GM18519 (cell line): ENCODE measurements around the gene KLHL25.

Experiments used
- ATAC-seq: cut with Tn5 transposase; IDR thresholded peaks from one replicate; pipeline ENCODE4 v1.9.1; 2021; ENCODE audit warnings: mild to moderate bottlenecking, moderate library complexity; ENCODE audit not compliant: unreplicated experiment, low FRiP score

Gene KLHL25

GRCh38 chr15:85778107-85778776, 16.5 kb downstream of the KLHL25 start:
- ATAC-seq = no peak

DNA sequence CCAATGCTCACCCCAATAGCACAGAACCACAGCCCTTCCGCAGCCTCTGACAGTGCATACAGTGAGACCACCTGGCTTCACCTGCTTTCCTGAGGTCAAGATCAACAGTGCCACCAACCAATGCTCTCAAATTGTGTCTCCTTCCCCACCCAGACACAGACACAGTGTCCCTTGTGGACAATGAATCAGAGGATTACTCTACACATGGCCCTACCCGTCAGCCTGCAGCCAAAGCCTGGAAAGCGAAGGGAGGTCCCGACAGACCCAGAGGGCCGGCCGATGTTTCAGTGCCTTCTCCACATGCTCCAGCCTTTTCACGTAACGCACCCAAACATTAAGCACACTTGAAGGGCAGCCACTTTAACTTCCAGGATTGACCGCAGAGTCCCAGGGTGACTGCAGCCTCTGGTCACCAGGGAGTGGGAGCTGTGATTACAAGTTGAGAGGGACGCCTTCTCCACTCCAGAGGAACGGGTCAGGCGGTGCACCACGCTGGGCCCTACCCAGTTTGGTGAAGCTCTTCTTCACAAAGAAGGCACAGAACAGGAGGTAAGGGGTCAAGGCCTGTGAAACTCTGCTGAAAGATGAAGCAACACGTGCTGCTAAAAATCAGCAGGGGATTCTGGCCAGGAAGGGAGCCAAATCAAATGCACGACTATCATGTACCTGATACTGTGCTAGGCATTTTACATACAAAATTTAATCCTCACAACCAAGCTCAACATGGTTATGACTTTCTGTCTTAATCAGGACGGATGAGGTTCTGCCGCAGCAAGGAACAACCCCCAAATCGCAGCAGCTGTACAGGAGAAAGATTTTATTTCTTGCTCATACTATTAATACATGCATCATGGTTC, 17.2 kb downstream of the KLHL25 start:
- ATAC-seq = no peak

DNA sequence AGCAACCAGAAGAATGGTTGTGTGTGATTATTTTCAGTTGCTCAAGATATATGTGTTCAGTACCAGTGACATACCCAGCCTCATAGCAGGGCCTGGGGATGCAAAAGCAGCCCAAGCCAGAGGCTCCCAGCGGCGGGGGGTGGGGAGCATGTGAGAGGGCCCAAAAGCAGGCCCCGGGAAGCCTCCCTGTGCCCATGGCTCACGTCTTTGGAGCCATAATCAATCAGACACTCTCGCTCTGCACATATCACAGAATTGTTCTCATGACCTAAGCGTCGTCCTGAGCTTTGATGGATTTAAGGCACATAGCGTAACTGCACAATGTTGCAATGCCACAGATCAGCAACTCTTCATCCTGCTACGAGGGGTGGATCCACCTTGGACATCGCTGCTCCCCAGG, 20.8 kb downstream of the KLHL25 start:
- ATAC-seq = no peak

DNA sequence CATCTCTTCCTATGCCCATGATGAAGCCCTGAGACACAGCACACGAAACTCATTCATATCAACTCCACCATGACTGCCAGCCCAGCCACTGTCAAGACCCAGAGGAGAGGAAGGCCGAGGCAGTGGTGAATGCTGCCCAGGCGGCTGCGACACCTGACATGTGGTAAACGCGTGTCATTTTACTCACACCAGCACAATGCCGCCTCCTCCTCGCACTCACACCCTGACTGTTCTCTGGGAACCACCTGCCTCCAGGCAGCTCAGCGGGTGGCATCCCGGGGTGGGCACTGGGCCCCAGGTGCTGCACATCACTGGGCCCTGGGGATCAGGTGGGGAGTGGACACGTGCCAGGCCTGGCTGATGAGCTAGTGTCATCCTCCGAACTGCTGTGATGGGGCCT, 21.5 kb downstream of the KLHL25 start:
- ATAC-seq = no peak

DNA sequence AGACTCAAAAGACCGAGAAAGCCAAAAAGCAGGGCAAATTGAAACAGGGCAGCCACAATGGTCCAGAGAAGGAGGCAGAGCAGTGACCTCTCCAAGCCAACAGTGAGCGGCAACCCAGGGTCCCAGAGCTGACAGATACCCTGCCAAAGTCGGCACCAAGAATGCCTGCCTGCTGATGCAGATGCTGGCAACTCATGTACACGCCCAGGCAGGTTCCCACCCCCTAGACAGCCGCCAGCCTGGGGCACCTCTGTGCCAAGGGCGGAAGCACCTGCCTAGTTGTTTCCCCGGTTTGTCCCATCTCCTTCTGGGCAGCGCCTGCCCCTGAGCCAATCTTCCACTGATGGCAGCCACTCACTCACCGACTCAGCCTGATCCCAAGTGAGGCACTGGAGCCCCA, 22.1 kb downstream of the KLHL25 start:
- no peak for ATAC-seq

DNA sequence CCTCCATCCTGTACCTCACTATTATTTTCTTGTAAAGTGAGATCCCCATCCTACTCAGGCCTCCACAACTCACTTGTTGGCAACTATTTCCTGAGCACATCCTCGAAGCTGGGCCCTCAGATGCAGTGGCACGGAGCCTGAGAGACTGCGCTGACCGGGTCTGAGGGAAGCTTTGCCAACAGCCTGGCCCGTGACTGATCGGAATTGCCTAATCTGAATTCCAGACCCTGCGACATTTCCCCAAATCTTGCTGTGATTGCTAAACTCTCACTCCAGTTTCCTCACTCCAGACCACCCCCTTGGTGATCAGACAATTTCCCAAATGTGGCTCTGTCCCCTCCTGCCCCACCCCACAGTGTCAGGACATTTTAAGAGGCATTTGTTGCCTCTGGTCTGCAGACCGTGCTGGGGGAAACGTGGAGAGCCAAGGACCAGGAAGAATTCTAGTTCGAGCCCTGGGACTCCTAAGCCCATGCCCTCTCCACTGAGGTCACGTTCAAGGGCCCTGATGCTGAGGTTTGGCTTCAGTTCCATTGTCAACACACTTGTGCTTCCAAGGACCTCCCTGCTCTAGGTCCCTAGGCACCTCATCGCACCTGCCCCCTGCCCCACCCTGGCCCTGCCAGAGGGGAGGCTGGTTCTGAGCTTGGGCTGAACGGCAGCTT, 22.8 kb downstream of the KLHL25 start:
- no peak for ATAC-seq

GRCh38 chr15:85771271-85771670, 23.5 kb downstream of the KLHL25 start:
- no peak for ATAC-seq

- ATAC-seq = no peak
Measured at GRCh38 chr15:85770096-85771041, 24.4 kb downstream of the KLHL25 start.

DNA sequence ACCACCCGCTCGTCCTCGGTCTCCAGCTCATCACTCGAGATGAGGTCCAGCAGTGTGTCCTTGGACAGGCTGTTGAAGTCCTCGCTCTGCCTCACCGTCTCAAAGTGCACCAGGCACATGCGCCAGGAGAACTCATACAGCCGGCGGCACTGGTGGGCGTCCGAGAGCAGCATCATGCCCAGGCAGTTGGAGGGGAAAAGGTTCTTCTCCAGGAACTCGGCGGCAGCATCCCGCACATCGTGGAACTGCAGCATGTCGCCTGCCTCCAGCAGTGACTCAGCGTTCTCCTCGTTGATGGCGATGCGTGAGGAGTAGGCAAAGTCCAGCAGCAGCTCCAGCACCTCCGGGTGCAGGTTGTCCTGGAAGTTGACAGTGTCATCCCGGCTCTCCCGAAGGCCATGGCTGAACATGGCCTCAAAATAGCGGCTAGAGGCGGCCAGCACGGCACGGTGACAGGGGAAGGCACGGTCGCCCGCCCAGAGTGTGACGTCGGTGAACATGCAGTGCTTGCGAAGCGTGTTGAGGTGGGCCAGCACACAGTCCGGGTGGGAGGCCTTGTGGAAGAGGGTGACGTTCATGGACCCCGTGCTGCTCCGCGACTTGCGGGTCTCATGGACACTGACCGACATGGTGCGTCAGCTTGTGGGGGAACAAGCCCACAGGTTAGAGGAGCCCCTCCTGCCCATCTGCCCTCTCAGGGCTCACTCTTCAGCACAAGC, 25.4 kb downstream of the KLHL25 start:
- no peak for ATAC-seq

DNA sequence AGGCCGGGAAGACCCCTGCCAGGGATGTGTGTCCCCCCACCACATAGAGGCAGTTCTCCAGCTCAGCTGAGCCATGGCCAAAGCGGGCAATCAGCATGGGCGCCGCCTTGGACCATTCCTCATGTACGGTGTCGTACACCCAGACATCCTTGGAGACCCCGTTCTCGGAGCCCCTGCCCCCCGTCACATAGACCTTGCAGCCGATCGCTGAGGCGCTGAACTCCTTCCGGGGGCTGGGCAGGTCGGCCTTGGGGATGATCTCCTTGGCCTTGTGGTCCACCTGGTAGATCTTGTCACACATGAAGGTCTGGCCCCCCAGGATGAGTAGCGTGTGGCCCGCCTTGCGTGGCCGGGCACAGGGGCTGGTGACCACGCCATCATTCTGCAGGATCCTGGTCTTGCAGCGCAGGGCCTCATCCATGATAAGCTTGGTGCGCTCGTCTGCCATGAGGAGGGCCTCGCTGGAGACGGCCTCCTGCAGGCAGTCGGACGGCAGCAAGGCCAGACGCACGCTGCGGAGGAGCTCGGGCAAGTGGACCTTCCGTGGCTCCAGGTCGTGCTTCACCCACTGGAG, 26.0 kb downstream of the KLHL25 start:
- ATAC-seq = no peak

DNA sequence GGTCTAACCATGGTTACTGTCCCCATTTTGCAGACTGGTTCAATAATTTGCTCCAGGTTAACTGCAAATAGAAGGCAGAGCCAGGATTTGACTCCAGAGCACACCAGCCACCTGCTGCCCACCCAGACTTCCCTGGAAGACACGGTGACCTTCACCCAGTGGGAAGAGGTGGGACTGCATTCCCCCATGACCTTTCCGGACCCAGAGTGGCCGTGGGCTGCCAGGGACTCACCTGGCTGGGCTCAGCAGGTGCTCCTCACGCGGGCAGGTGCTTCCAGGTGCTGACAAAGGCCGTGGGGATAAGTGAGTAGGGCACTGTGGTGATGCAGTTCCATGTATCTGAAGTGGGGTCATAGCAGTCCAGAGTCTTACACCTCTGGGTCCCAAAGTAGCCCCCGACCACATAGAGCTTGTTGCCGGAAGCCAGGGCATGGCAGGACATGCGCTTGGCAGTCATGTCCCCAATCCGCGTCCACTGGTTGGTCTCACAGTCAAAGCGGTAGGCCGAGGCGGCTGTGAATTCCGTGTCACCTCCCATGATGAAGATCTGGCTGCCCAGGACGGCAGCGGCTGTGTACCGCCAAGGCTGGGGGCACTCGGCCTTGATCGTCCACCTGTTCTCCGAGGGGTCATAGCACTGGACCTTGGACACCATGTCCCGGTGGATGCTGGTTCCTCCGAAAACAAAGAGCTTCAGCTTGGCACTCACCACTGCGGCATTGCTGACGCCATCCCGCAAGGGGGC, 26.8 kb downstream of the KLHL25 start:
- ATAC-seq = no peak

GRCh38 chr15:85766001-85766831, 28.5 kb downstream of the KLHL25 start:
- no peak for ATAC-seq

GRCh38 chr15:85764649-85765277, 30.0 kb downstream of the KLHL25 start:
- ATAC-seq = no peak

DNA sequence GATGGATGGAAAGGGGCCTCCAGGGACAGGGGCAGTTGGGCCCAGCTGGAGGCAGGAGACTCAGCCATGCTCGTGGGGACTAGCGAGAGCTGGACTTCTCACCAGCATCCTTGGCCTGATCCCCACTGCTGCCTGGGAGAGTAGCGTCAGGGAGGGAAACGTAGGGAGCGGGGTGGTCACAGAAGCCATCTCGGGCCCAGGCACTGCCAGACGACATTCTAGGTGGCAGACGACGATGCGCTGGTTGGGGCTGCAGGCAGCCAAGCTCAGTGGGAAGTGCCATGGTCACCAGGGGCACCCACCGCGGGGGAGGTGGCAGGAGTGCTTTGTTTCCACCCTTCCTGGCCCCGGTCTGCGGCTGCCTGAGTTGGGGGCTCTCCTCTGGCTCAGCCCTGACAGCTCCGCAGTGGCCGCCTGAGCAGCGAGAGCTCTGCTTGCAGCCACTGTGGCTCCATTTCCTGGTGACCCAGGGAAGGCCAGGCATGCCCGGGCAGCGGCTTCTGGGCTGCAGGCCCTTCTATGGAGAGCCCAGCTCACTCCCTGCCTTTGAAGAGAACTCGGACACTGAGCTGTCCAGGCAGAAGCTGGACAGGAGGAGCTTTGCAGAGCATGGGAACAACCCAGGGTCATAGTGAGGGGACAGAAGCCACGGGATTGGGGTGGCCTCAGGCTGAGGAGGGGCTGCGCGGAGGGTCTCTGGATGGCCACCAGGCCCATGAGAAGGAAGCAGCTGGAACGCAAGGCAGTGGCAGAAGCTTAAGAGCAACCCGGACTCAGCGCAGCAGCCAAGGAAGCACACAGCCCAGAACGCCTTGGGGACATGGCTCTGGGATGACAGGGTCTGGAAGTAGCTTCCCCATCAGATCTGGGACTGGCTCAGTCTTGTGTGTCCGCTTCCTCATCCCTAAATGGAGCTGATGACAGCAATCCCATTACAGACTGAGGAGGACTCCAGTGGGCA, 30.8 kb downstream of the KLHL25 start:
- ATAC-seq = no peak

GRCh38 chr15:85763157-85763556, 31.6 kb downstream of the KLHL25 start:
- no peak for ATAC-seq

- no peak for ATAC-seq
Measured at GRCh38 chr15:85762756-85763127, 32.0 kb downstream of the KLHL25 start.
